HG02970 (cell line): ENCODE measurements around the gene NR3C1.
A peak's percentile ranks its signal among the peaks of the same experiment; 100 is the strongest.

ENCODE experiments used
- ATAC-seq: cut with Tn5 transposase; IDR thresholded peaks from one replicate; pipeline ENCODE4 v1.9.1; 2021; ENCODE audit warnings: mild to moderate bottlenecking, moderate library complexity, moderate number of reproducible peaks; ENCODE audit not compliant: unreplicated experiment, low FRiP score

NR3C1 gene

DNA sequence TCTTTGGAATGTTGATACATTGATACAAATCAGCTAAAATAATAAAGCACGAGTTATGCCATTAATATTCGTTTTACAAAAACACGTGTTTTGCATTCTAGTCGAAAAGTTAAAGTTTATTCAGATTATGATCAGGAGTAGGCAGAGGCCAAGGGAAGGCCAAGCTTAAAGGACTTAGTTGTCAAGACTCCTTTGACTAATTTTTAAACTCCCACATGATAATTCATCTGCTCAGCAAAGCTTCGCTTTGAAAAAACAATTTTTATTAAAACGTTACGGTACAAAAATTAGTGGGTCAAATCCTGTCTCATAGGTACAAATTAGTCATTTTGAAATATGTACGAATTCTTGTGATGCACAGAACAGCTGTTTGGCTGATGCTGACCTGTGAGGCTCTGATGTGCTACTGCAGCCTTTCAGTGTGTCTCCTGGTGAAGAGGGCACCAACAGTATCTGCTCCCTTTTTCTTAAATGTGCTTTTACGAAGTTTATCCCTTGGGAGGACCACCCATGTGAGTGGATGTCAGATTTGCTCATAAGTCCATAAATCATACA, 23.0 kb upstream of the NR3C1 start:
- peak; percentile 55 for ATAC-seq

GRCh38 chr5:143425835-143426234, 22.3 kb upstream of the NR3C1 start:
- ATAC-seq, result no peak

GRCh38 chr5:143418140-143418866, 14.8 kb upstream of the NR3C1 start:
- ATAC-seq, result no peak

DNA sequence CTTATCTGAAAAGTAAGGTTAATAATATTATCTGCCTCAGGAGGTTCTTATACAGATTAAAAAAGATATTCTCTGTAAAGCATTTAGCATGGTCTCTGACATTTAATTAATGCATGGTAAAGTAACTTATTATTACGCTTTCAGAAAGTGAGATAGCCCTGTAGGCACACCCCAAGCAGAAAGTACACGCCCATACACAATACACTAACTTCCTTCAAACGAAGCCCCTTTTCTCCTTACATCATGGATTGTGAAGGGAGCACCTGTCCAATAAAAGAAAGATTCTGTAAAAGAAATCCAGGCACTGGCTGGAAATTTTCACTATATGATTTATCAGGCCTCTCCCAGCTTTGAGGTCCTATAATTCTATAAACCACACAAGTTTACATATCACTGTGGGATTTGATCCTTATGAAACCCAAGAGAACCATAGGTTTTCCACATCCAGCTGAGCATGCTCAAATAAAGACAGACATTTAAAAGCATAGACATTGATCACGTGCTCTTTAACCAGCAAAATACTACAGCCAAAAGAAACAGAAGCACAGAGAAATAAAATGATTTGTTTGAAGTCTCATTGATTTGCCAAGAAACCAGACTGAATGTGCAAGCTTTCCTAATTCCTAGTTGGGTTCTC, 14.1 kb upstream of the NR3C1 start:
- ATAC-seq, result no peak

DNA sequence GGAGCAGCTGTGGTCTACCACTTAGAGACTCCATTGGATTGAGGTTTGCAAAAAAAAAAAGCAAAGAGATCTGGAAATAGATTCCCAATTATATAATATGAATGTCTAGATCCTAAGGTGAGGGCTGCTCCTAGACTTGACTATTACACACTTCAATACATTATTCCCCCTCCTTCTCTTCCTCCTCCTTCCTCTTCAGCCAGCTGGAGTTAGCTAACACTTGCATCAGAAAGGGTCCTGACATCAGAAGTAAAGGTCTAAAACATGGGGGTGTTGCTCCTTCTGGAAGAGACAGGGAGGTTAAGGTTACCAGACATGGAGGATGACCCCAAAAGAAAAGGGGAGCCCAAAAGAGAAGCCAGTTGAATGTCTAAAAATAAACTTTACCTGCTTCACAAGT, 12.9 kb upstream of the NR3C1 start:
- no peak for ATAC-seq

DNA sequence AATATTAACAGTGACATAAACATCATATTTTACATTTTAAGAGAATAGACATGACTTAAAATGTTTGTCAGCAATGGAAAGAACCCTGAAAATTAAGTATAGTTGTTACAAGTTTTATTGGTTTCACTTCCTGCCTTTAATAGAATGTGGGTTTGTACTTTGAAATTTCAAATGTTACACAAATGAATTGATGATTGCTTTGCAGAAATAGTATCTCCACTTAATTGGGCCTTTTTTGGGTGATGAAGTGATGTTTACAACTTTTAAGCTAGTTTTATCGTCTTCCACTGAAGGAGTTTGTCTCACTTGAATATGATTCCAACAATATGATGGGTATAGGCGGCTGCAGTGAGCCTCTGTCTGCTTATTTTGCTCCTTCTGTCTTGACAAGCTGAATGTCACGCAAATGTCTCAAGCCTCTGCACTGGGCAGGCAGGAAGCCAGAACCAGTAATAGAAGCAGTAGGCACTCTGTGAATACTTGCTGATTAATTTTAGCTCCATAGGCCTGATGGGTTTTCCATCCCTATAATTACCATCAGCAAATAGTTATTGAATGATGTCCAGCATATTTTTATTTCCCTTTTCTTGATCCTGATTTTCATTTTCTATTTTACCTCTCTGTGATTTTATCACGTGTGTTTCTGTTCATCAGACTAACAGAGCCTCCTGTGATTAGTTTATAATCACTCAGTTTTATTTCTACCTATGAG, 10.6 kb upstream of the NR3C1 start:
- no peak for ATAC-seq

- no peak for ATAC-seq
These were observed 9.3 kb upstream of the NR3C1 start for GRCh38 chr5:143412661-143413342.

DNA sequence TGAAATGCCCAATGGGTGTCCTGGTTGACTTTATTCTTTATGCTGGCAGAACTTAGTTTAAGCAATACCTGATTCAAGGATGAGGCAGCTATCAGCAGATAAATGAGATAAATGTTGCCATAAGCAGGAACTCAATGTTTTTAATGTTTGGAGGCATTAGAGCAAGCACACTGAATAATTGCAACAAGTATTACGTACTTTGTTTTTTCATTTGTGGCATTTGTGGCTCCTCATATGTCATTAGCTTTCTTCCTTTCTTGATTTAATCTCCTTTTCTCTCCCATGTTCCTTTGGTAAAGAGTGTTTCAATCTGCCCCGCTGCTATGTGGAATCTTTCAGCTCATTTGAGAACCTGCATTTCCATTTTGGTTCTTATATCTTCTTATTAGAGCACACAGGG, 6.4 kb upstream of the NR3C1 start:
- ATAC-seq, result no peak

GRCh38 chr5:143406408-143406807, 2.9 kb upstream of the NR3C1 start:
- no peak for ATAC-seq

DNA sequence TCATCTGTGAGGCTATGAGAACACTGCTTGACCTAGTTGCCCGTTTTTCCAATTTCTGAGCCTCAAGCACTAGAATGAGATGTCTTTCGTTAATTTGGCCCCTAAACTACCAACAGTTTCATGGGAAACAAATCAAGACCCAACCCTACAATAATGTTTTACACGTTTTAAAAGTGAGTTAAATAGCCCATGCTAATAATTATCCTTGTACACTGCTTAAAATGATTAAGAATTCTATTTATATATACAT, 2.3 kb upstream of the NR3C1 start:
- ATAC-seq, result no peak

- peak; percentile 32 for ATAC-seq
These were observed 1.8 kb upstream of the NR3C1 start for GRCh38 chr5:143405063-143405848.

- ATAC-seq, result peak; percentile 17
These were observed 1.1 kb upstream of the NR3C1 start for GRCh38 chr5:143404416-143405062.

DNA sequence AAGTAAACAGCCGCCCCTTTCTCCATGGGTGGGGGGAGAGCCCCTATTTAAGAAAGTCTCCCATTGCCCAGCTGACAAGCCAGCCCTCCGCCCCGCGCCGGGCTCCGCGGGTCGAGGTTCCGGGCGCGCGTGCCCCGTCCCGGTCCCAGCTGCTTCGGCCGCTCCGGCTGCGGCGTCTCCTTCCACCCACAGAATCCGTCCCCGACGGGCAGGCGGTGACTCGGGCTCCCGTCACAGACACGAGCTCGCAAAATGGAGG, 223 bp downstream of the NR3C1 start:
- peak; percentile 12 for ATAC-seq

GRCh38 chr5:143402553-143403333, 743 bp downstream of the NR3C1 start:
- ATAC-seq, result peak; percentile 1

- ATAC-seq, result no peak
These were observed 1.4 kb downstream of the NR3C1 start for GRCh38 chr5:143402017-143402552.

- no peak for ATAC-seq
These were observed 2.1 kb downstream of the NR3C1 start for GRCh38 chr5:143401227-143402016.

- ATAC-seq, result no peak
These were observed 2.8 kb downstream of the NR3C1 start for GRCh38 chr5:143400541-143401226.
